Measurements from ENCODE around the gene RGS2. TPM values are rescaled to one million over a fixed set of nuclear protein-coding genes. Genes with fewer than 3 reads are reported as not detected.

The RGS2 gene, protein sequence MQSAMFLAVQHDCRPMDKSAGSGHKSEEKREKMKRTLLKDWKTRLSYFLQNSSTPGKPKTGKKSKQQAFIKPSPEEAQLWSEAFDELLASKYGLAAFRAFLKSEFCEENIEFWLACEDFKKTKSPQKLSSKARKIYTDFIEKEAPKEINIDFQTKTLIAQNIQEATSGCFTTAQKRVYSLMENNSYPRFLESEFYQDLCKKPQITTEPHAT
- total RNA-seq: 10 to 100 TPM; 11.7 to 11.8 TPM

DNA sequence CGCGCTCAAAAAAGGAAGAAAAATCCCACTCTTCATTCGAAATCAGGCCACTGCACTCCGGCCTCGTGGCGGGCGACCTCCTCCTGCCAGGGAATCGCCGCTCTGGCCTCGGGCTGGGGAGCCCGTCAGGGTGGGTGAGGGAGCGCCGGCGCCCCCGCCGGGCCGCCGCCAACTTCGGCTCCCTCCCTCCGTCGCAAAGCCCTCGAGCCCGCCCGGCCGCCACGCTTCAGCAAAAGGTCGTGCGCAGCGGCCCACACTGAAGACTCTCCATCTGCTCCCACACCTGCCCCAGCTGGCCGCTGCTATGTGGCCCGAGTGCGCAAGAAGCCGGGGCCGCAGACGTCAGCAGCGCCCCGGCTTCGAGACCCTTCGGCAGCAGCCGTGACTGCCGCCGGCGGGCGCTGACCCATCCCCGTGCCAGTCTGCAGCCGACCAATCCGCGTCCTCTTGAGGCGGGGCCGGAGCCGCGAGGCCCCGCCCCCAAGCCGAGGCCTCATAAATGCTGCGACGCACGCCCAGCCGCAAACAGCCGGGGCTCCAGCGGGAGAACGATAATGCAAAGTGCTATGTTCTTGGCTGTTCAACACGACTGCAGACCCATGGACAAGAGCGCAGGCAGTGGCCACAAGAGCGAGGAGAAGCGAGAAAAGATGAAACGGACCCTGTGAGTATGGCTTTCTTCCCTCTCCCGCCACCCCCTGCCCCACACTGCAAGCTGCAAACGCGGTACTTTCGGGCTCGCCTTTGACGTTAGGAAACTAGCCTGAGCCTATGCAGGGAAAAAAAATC is at the start of gene RGS2:
Gene RGS2, plus strand, starts transcription at position 522 of the 789 bp plus-strand sequence. Its CDS starts 33 bp downstream, at position 555.
- CTCF ChIA-PET: no interaction called here
- Mint-ChIP-seq H3K36me3 (ENCODE audit: low read depth) (peaks cover 5% of the 10 kb centered on the region), H3K27me3 (ENCODE audit: low read depth) (peaks cover 2% of the 10 kb centered on the region), H3K4me1 (ENCODE audit: low read depth) (peaks cover 31% of the 10 kb centered on the region), H3K9me3 (no peaks in the 10 kb centered on the region), H3K4me3 (peak within 1 kb of the TSS; percentile 96), H3K27ac (peak within 1 kb of the TSS; percentile 82)
- intact Hi-C loops (cut with micrococcal nuclease): loop anchor here (1.0 to 10.0 kb wide), 14 partner anchors 96 to 1487 kb away; partner anchors contain the start of genes CDC73, GLRX2, RO60 and UCHL5
- DNase-seq: peak; percentile 86

- DNase-seq: no peak
- Mint-ChIP-seq H3K9me3 (no peaks in the 10 kb centered on the region), H3K27ac (no peak overlapping the region), H3K4me3 (no peak overlapping the region), H3K4me1 (ENCODE audit: low read depth) (no peaks in the 10 kb centered on the region), H3K27me3 (ENCODE audit: low read depth) (peaks cover 11% of the 10 kb centered on the region), H3K36me3 (ENCODE audit: low read depth) (no peaks in the 10 kb centered on the region)
- CTCF ChIA-PET: no interaction called here
- intact Hi-C loops (cut with micrococcal nuclease): no loop called here
These were observed 49.7 kb upstream of the RGS2 start for GRCh38 chr1:192759104-192759503.

GRCh38 chr1:192762265-192762664 is 46.6 kb upstream of the RGS2 start:
- CTCF ChIA-PET: interaction anchor here (1.0 kb wide), 1 partner anchor 44 kb away, joined by 4 read pairs; no protein-coding TSS in a partner anchor

DNA sequence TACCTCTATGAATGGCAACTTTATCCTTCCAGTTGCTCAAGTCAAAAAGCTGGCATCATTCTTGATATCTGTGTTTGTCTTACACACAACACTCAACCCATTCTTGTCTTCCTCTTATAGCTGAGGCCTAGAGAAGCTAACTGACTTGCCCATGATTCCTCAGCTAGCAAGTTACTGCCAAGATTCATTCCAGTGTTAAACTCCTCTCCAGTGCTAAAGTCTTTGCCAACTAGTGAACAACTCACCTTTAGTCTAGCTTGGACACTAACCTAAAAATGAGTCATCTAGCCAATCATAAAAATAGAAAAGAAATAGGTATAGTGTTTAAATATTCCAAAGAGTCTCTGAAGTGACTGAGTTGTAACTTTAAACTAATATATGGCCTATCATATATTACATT is 45.6 kb upstream of the RGS2 start:
- H3K27ac Mint-ChIP-seq: no peak overlapping the region
- H3K27me3 Mint-ChIP-seq (ENCODE audit: low read depth): peaks cover 13% of the 10 kb centered on the region
- no peak for DNase-seq
- H3K4me1 Mint-ChIP-seq (ENCODE audit: low read depth): no peaks in the 10 kb centered on the region
- H3K4me3 Mint-ChIP-seq: no peak overlapping the region
- no peaks in the 10 kb centered on the region for H3K36me3 Mint-ChIP-seq (ENCODE audit: low read depth)
- intact Hi-C loops (cut with micrococcal nuclease): no loop called here
- no peaks in the 10 kb centered on the region for H3K9me3 Mint-ChIP-seq
- CTCF ChIA-PET: interaction anchor here (0.9 kb wide), 1 partner anchor 11 kb away, joined by 4 read pairs; no protein-coding TSS in a partner anchor

More at GRCh38 chr1:192762265-192762664, 46.6 kb upstream of the RGS2 start:
- no peaks in the 10 kb centered on the region for H3K36me3 Mint-ChIP-seq (ENCODE audit: low read depth)
- no peak overlapping the region for H3K27ac Mint-ChIP-seq
- intact Hi-C loops (cut with micrococcal nuclease): no loop called here
- peaks cover 13% of the 10 kb centered on the region for H3K27me3 Mint-ChIP-seq (ENCODE audit: low read depth)
- DNase-seq: no peak
- H3K9me3 Mint-ChIP-seq: no peaks in the 10 kb centered on the region
- no peaks in the 10 kb centered on the region for H3K4me1 Mint-ChIP-seq (ENCODE audit: low read depth)
- H3K4me3 Mint-ChIP-seq: no peak overlapping the region

- intact Hi-C loops (cut with micrococcal nuclease): no loop called here
- no peak overlapping the region for H3K27ac Mint-ChIP-seq
- DNase-seq: no peak
- H3K36me3 Mint-ChIP-seq (ENCODE audit: low read depth): no peaks in the 10 kb centered on the region
- H3K4me3 Mint-ChIP-seq: no peak overlapping the region
- peaks cover 13% of the 10 kb centered on the region for H3K27me3 Mint-ChIP-seq (ENCODE audit: low read depth)
- H3K9me3 Mint-ChIP-seq: no peaks in the 10 kb centered on the region
- H3K4me1 Mint-ChIP-seq (ENCODE audit: low read depth): no peaks in the 10 kb centered on the region
- CTCF ChIA-PET: interaction anchor here (0.9 kb wide), 1 partner anchor 11 kb away, joined by 4 read pairs; no protein-coding TSS in a partner anchor
These were observed 45.1 kb upstream of the RGS2 start for GRCh38 chr1:192763756-192764155.

DNA sequence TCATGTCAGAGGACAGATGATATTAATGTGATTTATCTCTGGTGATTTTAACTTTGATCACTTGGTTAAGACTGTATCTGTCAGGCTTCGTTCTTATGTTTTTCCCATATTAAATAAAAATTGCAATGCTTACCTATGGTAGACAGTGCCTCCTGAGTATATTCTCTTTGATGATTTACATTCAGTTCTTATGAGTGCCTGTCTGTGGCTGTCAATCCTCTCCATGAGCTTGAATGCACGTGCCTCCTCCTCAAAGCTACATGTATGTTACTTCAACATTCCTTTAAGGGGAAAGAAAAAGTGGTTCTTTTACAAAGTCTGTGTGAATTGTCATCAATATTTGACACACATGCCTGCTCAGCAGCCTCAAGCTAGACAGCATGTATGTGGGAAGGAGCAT is 44.2 kb upstream of the RGS2 start:
- intact Hi-C loops (cut with micrococcal nuclease): no loop called here
- H3K36me3 Mint-ChIP-seq (ENCODE audit: low read depth): no peaks in the 10 kb centered on the region
- no peaks in the 10 kb centered on the region for H3K9me3 Mint-ChIP-seq
- peaks cover 18% of the 10 kb centered on the region for H3K27me3 Mint-ChIP-seq (ENCODE audit: low read depth)
- DNase-seq: no peak
- H3K4me1 Mint-ChIP-seq (ENCODE audit: low read depth): no peaks in the 10 kb centered on the region
- CTCF ChIA-PET: no interaction called here
- H3K27ac Mint-ChIP-seq: no peak overlapping the region
- no peak overlapping the region for H3K4me3 Mint-ChIP-seq

DNA sequence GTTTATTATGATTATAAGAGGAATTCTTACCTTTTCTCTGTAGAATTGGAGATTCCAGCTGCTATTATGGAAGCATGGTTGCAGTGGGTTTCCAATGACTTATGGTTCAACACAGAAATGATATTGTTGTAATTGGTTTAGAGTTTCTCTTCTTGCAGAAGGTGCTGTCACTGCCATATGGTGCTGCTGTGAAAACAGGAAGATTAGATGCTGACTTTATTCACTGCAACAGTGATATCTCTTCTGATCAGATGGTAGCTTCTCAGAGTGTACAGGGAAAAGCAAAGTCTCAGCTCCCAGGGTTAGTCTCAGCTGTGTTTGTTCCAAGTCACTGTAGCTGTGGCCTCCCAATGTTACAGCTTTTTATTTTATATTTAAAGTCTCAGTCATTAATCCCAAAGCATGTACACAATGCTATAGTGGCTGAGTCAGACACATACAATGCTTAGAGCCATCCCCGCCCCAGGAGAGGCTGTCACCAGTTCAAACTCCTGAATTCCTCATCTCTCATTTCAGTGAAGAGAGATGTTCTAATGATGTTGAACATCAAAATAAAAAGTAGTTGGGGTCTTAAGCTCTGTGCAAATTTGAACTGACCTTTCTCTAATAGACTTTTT is 42.7 kb upstream of the RGS2 start:
- DNase-seq: no peak
- CTCF ChIA-PET: interaction anchor here (0.7 kb wide), 1 partner anchor 254 kb away, joined by 3 read pairs; no protein-coding TSS in a partner anchor
- Mint-ChIP-seq H3K4me3 (no peak overlapping the region), H3K9me3 (no peaks in the 10 kb centered on the region), H3K27me3 (ENCODE audit: low read depth) (peaks cover 15% of the 10 kb centered on the region), H3K4me1 (ENCODE audit: low read depth) (no peaks in the 10 kb centered on the region), H3K27ac (no peak overlapping the region), H3K36me3 (ENCODE audit: low read depth) (no peaks in the 10 kb centered on the region)
- intact Hi-C loops (cut with micrococcal nuclease): no loop called here

DNA sequence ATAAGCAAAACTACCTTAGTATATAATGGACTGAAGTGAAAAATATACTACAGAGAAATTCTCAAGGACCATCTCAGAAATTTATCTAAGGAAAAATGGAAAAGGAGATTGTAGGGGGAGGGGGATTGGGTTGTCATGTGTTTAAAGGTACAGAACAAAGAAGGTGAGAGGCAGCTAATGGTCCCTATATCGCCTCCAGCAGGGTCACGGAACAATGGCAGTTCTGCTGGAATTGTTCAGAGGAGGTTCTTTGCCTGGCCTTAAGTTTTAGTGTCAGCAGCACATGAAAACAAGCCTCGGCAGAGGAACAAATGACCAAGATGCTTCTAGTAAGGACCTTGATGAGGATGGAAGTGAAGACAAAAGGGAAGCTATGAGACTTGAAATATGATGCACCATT is 42.0 kb upstream of the RGS2 start:
- H3K36me3 Mint-ChIP-seq (ENCODE audit: low read depth): no peaks in the 10 kb centered on the region
- no peaks in the 10 kb centered on the region for H3K4me1 Mint-ChIP-seq (ENCODE audit: low read depth)
- H3K27ac Mint-ChIP-seq: no peak overlapping the region
- H3K4me3 Mint-ChIP-seq: no peak overlapping the region
- CTCF ChIA-PET: no interaction called here
- peaks cover 15% of the 10 kb centered on the region for H3K27me3 Mint-ChIP-seq (ENCODE audit: low read depth)
- no peaks in the 10 kb centered on the region for H3K9me3 Mint-ChIP-seq
- no peak for DNase-seq
- intact Hi-C loops (cut with micrococcal nuclease): no loop called here

- DNase-seq: no peak
- intact Hi-C loops (cut with micrococcal nuclease): no loop called here
- no peaks in the 10 kb centered on the region for H3K4me1 Mint-ChIP-seq (ENCODE audit: low read depth)
- no peaks in the 10 kb centered on the region for H3K9me3 Mint-ChIP-seq
- H3K27me3 Mint-ChIP-seq (ENCODE audit: low read depth): peaks cover 11% of the 10 kb centered on the region
- no peaks in the 10 kb centered on the region for H3K36me3 Mint-ChIP-seq (ENCODE audit: low read depth)
- H3K27ac Mint-ChIP-seq: no peak overlapping the region
- H3K4me3 Mint-ChIP-seq: no peak overlapping the region
- CTCF ChIA-PET: no interaction called here
These were observed 41.0 kb upstream of the RGS2 start for GRCh38 chr1:192767798-192768197.

- Mint-ChIP-seq H3K27ac (no peak overlapping the region), H3K4me1 (ENCODE audit: low read depth) (no peaks in the 10 kb centered on the region), H3K9me3 (no peaks in the 10 kb centered on the region), H3K36me3 (ENCODE audit: low read depth) (no peaks in the 10 kb centered on the region), H3K4me3 (no peak overlapping the region), H3K27me3 (ENCODE audit: low read depth) (peaks cover 7% of the 10 kb centered on the region)
- CTCF ChIA-PET: no interaction called here
- intact Hi-C loops (cut with micrococcal nuclease): no loop called here
- DNase-seq: no peak
These were observed 40.4 kb upstream of the RGS2 start for GRCh38 chr1:192768463-192768862.

DNA sequence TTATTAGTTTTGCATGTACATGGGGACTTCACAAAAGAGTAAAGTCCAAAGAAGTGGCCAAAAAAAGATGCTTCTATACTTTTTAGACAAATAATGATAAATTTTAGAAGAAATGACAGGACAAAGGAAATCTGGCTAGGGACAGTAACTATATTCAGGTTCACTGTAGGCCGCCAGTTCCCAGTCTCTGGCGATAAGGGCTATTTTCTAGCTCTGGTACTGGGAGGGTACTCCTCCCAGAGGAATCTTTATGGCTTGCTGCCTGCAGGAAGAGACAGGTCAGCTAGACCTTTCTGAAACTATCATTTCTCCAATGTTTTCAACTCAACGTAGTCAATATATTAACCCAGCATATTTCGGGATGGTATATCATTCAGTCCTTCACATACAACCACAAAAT is 37.5 kb upstream of the RGS2 start:
- Mint-ChIP-seq H3K9me3 (no peaks in the 10 kb centered on the region), H3K36me3 (ENCODE audit: low read depth) (no peaks in the 10 kb centered on the region), H3K27me3 (ENCODE audit: low read depth) (peaks cover 7% of the 10 kb centered on the region), H3K4me1 (ENCODE audit: low read depth) (no peaks in the 10 kb centered on the region), H3K4me3 (no peak overlapping the region), H3K27ac (no peak overlapping the region)
- intact Hi-C loops (cut with micrococcal nuclease): no loop called here
- no peak for DNase-seq
- CTCF ChIA-PET: no interaction called here

DNA sequence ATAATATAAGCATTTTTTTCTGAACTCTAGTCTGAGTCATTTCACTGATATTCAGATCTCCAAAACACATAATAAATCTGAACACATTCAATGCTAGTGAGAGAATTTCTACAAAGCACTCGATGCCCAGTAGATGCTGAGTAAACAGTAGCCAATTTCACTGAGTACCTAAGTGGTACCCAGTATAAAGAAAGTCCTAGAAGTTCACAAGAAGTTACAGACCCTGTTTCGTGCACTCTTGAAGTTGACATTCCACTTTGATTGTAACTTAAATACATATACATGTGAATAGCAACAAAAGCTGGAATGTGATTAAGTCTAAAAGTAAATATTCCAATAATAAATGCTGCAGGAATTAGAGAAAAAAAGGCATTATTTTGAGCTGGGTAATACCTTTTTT is 33.2 kb upstream of the RGS2 start:
- Mint-ChIP-seq H3K4me3 (no peak overlapping the region), H3K9me3 (no peaks in the 10 kb centered on the region), H3K36me3 (ENCODE audit: low read depth) (no peaks in the 10 kb centered on the region), H3K4me1 (ENCODE audit: low read depth) (no peaks in the 10 kb centered on the region), H3K27ac (no peak overlapping the region), H3K27me3 (ENCODE audit: low read depth) (peaks cover 3% of the 10 kb centered on the region)
- CTCF ChIA-PET: no interaction called here
- DNase-seq: no peak
- intact Hi-C loops (cut with micrococcal nuclease): no loop called here

All from activated naive CD4-positive, alpha-beta T cell treated with anti-CD3 and anti-CD28 coated beads for 36 hours (primary cell).